GM21619 (cell line): ENCODE measurements around the gene PPWD1.
"Not testable (repeated sequence)": the region's sequence is repeated elsewhere in the genome, so short reads cannot be mapped to it uniquely, and the experiment has no call there.

Experiments
- ATAC-seq: cut with Tn5 transposase; IDR thresholded peaks from one replicate; pipeline ENCODE4 v1.9.1; 2021; ENCODE audit not compliant: unreplicated experiment

PPWD1 gene

DNA sequence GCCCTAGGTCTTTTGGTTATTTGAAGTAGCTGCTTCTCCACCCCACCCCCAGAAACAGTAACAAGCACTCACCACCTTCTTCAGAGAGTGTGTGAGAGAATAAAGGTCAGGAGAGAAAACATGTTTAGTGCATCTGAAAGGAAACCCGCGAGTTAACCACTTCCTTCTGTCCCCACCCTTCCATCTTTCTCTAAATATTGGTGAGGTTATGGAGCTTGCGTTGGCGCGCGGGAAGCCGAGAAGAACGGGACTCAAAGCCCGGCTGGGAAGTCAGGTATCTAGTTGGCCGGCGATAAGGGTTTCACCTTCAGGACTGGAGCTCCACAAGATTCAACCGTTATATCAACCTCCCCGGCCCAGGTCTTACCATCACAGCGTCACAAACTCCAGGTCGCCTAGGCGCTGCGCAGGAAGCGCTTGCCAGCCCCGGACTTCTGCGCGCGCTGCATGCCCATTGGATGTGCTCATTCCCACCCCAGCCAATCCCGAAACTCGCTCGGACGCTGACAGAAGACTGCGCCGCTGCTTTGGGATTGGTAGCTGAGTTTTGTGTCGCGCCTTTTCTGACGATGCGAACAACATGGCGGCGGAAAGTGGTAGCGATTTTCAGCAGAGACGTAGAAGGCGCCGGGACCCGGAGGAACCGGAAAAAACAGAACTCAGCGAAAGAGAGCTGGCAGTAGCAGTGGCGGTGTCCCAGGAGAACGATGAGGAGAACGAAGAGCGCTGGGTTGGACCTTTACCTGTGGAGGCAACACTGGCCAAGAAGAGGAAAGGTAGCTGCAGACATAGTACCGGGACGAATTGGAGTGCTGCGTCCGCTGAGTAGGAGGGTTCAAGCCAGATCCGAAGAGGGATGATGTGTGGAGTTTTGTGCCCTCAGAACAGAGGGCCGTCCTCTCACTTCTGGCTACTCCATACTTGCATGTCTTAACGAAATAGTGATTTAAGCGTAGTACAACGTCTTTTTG lies at the start of gene PPWD1, which contains the start of gene CENPK:
Gene PPWD1, plus strand, starts transcription at position 566 of the 971 bp plus-strand sequence. Its CDS starts 15 bp downstream, at position 581.
Gene CENPK, minus strand, starts transcription at position 438 of the 971 bp plus-strand sequence. CDS start 8,261 bp downstream, outside the sequence.
- peak; percentile 99 for ATAC-seq

- no peak for ATAC-seq
These were observed 37.4 kb upstream of the PPWD1 start for GRCh38 chr5:65525726-65526125.

DNA sequence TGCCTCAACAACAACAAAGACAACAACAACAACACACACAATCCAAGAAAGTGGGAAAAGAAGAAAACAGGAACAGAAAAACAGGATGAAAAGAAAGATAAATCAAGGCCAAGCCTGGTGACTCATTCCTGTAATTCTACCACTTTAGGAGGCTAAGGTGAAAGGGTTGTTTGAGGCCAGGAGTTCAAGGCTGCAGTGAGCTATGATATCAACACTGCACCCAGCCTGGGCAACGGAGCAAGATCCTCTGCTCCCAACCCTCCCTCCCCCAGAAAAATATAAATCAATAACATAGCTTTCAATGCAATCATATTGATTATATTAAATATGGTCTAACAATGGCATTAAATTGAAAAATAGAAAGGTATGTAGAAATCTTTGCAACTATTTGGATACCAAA lies 32.2 kb upstream of the PPWD1 start:
- ATAC-seq = no peak

DNA sequence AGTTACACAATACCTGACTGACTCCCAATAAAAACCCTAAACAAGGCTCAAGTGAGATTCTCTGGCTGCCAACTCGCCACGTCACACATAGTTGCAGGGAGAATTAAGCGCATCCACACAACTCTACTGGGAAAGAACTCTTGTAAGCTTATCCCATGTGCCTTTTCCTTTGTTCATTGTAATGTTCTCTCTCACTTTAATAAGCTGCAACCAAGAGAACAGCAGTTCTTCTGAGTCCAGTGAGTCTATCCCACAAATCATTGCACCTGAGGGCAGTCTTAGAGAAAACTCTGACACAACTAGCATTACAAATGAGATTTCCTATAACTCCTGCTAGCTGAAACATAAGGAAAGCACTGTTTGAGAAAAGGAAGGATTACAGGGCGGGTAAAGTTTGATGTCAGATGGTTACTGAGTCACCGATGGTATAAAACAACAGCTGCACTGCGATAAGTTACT lies 27.5 kb upstream of the PPWD1 start:
- no peak for ATAC-seq

DNA sequence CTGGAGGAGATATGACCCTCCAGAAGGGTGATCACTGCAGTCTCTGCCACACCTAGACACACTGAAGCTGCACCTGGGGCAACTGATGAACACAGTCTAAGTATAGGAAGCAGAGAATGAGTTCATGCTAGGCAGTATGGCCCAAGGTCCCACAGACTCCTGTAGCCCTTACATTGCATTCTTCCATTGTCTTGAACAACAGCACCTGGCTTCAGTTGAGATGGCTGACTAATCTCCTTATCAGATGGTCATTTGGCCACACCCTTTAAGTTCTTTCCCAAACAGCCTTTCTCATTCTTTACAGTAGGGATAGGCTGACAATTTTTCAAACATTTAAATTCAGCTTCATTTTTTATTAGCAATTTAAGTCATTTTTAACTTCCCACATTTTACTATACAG lies 23.3 kb upstream of the PPWD1 start:
- ATAC-seq = no peak

- no peak for ATAC-seq
These were observed 18.6 kb upstream of the PPWD1 start for GRCh38 chr5:65544473-65544872.

GRCh38 chr5:65546141-65546540 lies 17.0 kb upstream of the PPWD1 start:
- ATAC-seq = no peak

DNA sequence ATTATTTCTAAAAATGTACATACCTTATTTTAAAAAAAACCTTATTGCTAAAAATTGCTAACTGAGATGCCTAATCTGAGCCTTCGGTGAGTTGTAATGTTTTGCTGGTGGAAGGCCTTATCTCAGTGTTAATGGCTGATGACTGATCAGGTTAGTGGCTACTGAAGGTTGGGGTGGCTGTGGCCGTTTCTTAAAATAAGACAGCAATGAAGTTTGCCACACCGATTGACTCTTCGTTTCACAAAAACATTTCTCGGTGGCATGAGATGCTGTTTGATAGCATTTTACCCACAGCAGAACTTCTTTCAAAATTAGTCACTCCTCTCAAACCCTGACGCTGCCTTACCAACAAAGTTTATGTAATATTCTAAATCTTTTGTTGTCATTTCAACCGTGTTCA lies 14.8 kb upstream of the PPWD1 start:
- no peak for ATAC-seq

- ATAC-seq = no peak
These were observed 9.2 kb upstream of the PPWD1 start for GRCh38 chr5:65553941-65554340.

- ATAC-seq = no peak
These were observed 7.8 kb upstream of the PPWD1 start for GRCh38 chr5:65555287-65555686.

- no peak for ATAC-seq
These were observed 6.9 kb upstream of the PPWD1 start for GRCh38 chr5:65556181-65556580.

GRCh38 chr5:65556718-65557117 lies 6.4 kb upstream of the PPWD1 start:
- no peak for ATAC-seq

- ATAC-seq = no peak
These were observed 681 bp downstream of the PPWD1 start for GRCh38 chr5:65563777-65564176.

- no peak for ATAC-seq
These were observed 3.4 kb downstream of the PPWD1 start for GRCh38 chr5:65566505-65566904.

DNA sequence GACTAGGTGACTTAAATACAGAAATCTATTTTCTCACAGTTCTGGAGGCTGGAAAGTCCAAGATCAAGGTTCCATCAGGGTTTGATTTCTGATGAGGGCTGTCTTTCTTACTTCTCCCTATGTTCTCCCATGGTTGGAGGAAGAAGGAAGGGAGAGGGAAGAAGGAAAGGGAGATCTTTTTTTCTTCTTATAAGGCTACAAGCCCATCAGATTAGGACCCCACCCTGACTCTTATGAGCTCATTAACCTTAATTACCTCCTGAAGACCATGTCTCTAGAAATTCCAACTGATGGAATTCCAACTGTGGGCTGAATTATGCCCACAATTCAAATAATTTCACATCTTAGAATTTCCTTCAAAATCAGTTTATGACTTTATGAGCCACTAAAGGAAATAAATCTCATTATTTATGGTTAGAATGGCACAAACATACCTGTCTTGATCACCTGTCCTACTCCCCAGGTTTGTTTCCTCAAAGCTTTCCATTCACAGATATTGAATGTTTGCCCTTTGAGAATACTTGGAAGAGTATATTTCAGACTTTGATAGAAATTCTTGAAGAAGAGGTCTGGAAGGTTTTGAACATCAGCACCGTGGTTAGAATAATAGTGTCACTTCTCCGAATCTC lies 7.6 kb downstream of the PPWD1 start:
- no peak for ATAC-seq

DNA sequence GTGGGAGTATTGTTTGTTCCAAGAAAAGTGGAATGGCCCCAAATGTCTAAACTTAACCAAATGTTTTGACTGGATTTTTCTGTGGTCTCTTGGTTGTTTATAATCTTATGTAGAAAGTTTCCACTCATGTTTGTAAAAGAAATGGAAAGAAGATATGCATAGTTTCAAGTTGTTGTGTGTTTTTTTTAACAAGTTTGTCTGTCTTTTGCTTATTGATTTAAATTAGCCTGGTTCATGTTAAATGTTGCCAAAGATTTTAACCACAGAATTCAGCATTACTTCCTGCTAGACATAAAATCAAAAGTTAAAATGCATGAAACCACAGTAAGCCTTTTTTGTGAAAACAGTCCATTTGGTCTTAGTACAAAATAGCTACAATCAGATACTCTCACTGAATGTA lies 14.0 kb downstream of the PPWD1 start:
- ATAC-seq = no peak

- no peak for ATAC-seq
These were observed 25.6 kb downstream of the PPWD1 start for GRCh38 chr5:65588694-65589093.

DNA sequence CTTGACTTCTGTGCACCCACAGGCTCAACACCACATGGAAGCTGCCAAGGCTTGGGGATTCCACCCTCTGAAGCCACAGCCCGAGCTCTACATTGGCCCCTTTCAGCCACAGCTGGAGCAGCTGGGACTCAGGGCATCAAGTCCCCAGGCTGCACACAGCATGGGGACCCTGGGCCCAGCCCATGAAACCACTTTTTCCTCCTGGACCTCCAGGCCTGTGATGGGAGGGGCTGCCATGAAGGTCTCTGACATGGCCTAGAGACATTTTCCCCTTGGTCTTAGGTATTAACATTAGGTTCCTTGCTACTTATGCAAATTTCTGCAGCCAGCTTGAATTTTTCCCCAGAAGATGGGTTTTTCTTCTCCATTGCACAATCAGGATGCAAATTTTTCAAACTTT lies 38.7 kb downstream of the PPWD1 start:
- ATAC-seq = not testable (repeated sequence)

DNA sequence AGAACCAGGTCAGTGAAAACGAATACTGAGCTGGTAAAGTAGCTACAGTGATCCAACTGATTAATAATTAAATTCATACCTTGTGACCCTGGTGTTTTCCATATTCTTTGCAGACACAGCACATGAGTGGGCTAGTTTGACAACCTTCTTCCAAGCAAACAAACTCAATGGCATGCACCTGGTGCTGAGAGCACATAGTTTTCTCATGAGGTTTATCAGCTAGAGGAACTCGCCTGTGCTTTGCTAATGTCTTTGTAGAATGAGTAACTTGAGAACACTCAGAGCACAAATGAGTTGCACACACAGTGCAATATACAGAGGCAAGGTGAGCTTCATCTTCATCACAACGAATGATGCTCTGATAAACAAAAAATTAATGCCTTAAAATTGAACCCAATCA lies 48.4 kb downstream of the PPWD1 start:
- no peak for ATAC-seq

- no peak for ATAC-seq
These were observed 49.3 kb downstream of the PPWD1 start for GRCh38 chr5:65612298-65612907.

GRCh38 chr5:65620021-65620420 lies 56.9 kb downstream of the PPWD1 start:
- no peak for ATAC-seq

- not testable (repeated sequence) for ATAC-seq
These were observed 58.9 kb downstream of the PPWD1 start for GRCh38 chr5:65621961-65622360.
